ENCODE data around the gene EDN2.

The EDN2 gene

DNA sequence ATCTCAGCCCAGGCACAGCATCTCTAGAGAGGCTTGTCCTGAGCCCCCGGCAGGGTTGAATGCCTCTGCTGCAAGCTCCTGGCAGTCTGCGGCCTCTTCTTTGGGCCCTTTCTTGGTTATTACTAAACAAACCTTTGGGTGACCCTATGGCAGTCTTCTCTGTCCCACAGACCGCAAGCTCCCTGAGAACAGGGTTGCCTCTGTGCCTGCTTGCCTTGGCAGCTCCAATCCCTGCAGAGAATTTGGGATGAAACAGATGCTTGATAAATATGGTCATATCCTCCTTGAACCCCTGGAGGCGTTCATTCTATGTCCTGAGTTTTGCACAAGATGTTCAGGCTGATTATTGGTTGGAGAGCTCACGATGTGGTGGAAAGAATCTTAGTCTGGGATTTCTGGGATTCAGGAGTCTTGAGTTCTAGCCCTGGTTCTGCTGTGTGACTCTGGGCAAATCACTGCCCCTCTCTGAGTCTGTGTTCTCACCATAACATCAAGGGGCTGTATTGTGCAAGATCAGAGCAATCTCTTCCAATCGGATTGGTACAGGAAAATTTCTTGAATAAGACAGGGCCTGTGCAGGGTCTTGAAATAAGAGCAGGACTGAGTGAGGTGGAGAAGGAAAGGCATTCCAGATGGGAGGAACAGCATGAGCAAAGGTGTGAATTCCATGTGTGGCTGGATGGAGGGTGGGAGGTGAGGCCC lies 49.6 kb downstream of the EDN2 start:
- DNase-seq: no peak

DNA sequence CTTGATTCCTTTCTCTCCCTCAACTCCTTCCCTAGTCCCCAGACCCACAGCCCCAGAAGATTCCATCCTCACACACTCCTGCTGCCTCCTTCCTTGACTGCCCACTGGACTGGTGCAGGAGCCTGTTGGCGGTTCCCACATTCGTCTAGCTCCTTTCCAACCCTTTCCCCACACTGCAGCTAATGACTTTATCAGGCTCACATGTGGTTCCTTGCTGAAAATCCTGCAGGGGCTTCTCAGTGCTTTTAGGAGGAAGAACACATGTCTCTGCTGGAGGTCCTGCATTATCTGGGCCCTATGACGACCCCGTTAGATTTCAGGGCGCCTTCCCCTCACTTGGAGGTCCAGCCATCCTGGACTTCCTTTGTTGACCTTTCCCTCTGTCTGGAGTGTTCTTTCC lies 50.2 kb downstream of the EDN2 start:
- no peak for DNase-seq

DNA sequence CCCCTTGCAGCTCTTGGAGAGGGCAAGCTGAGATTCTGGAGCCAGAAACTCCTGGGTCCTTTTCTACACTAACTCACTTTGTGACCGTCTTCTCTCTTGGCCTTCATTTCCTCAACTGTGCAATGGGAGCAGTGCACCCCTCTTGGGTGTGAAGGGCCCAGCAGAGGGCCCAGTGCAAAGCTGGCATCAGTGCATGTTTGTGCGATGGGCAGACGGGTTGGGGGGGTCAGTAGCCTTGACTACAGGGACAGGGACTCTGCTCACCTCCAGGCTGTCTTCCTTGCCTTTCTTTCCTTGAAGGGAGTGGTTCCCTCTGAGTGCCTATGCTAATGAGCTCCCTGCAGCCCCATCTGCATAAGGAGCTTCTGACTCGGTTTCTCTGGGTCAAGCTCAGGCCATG lies 51.0 kb downstream of the EDN2 start:
- DNase-seq: no peak

DNA sequence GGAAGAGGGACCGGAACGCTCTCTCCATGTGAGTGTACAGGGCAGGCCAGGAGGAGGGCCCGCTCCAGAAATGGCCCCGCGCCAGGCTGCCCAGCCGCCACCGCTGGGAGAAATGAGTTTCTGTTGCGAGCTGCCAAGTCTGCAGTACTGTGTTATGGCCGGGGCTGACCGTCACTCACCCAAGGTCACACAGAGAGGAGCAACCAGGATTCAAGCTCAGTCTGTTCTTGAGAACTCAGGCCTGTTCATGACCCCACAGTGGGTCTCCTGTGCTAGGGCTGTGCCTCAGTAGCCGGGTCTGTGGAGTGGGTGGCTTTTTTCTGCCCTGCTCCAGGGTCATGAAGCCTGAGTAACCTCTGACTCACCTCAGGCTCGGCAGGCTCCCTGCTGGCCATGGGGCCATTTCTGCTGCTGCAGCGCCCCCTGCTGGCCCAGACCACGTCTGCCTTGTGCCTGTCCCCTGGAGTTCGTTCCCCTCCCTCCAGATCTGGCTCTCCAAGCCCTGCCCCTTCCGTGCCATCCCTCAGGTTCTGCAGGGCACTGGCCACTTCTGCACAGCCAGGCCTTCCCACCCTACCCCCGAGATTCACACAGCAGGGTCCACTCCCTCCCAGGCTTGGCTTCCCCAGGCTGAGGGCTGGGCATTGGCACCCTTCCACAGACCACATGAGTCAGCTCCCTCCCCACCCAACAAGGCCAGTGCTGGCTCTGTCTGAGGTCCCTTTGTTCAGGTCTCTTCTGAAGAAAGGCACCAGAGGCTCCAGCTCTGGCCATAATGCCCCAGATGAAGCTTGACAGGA lies 51.8 kb downstream of the EDN2 start:
- DNase-seq: peak; percentile 49

DNA sequence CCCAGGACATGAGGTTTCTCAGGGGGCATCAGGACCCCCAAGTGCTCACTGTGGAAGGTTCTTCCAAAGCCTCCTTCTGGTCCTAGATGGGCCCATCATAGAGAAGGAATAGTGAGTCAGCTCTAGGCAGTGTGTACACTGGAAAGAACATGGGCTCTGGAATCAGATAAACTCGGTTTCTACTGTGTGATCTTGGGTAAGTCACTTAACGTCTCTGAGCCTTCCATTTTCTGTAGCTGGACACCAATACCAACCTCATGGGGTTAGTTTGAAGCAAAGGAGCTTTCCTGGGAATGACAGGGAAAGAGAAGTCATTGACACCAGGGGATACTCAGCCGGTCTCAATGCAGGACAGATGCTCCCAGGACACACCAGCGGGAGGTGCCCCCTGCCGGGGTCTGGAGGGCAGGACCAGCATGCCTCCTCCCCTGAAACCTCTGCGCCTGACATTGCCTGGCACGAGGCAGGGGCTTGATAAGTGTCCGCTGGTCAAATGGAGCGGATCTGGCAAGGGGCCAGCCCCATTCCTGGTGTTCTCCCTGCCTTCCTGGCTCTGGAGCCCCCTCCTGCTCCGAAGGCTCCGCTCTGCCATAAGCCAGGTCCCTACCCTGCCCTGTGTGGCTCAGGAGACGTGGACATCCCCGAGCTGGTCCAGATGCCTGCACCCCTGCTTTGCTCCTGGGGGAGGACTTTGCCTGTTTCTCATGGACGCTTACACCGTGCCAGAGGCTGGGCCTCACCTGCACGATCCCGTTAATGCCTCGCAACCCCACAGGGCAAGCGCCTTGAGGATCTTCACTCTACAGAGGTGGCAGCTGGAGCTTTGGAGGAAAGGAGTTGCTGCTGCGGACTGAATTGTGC lies 52.8 kb downstream of the EDN2 start:
- no peak for DNase-seq

DNA sequence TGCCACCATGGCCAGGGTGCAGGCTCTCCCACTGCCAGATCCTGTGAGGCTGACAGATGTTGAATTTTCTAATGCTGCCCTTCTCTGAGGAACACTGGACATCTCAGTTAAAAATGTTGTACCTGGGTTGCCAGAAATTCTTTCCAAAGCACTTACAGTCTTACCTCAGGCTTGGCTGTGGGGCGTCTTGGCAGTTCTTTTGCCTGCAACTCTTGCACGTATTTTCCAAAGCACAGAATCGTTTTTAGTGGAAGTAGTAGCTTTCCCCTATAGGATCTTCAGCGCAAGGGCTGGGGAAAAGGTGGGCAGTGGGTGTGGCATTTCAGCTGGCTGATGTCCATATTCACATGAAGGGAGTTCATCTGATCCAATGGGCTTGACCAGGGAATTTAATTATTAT lies 53.9 kb downstream of the EDN2 start:
- no peak for DNase-seq

DNA sequence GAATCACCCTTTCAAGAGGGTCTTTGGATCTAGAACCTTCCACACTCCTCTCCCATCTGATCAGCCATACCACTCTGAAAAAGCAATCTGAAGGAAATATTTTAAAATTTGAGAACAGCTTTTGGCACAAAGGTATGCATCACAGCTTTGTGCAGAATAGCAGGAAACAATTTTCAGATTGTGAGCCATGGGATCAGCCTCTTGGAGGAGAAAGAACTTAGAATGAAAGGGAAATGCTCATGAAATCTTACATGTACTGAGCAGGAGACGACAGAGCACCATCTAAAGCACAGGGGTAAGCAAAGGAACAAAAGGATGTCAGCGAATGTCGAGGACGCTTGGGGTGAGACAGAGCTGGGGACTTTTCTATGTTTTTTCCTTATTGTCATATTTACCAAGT lies 54.4 kb downstream of the EDN2 start:
- DNase-seq: no peak

DNA sequence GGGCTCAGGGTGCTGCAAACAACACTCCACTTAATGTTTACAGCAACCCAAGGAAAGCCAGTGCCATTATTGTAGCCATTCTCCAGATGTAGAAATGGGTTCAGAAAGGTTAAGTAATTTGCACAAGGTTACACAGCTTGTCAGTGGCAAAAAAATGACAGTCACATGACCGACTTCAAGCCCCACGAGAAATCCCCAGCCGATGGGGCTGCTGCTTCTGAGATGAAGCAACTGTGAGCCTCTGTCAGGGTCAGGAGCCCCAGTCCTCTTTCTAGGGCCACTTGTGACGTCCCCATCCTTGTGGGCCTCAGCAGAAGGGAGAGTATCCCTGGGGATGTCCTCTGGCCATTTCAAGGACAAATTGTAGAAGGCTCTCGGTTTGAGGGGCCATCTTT lies 54.8 kb downstream of the EDN2 start:
- DNase-seq: no peak
